H9 (cell line): Measurements from ENCODE around the gene TSC22D1. TPM values are rescaled to one million over a fixed set of nuclear protein-coding genes. Genes with fewer than 3 reads are reported as not detected.

Experiments used
- DNase-seq: peaks from one replicate; pipeline ENCODE4 v3.0.0-alpha.2; 2017
- H2AFZ ChIP-seq: one replicate; pipeline ENCODE4 v1.6.1; 2013; ENCODE audit warnings: mild to moderate bottlenecking, low read length, control low read depth, moderate library complexity
- H2AK5ac ChIP-seq: 2 replicates; pipeline ENCODE4 v1.6.1; 2013; ENCODE audit warnings: low read length, control low read depth, mixed read lengths; ENCODE audit not compliant: insufficient read length
- H2BK120ac ChIP-seq: one replicate; pipeline ENCODE4 v1.6.1; 2013; ENCODE audit warnings: low read depth, mild to moderate bottlenecking, low read length, control low read depth, inconsistent platforms; ENCODE audit not compliant: poor library complexity, severe bottlenecking
- H2BK12ac ChIP-seq: 2 replicates; pipeline ENCODE4 v1.6.1; 2013; ENCODE audit warnings: low read length, control low read depth, mixed read lengths, low read depth; ENCODE audit not compliant: insufficient read length
- H2BK15ac ChIP-seq: 2 replicates; pipeline ENCODE4 v1.6.1; 2013; ENCODE audit warnings: low read depth, low read length, control low read depth
- H2BK20ac ChIP-seq: one replicate; pipeline ENCODE4 v1.6.1; 2013; ENCODE audit warnings: low read depth, mild to moderate bottlenecking, low read length, control low read depth, inconsistent platforms; ENCODE audit not compliant: poor library complexity, severe bottlenecking
- H2BK5ac ChIP-seq: 2 replicates; pipeline ENCODE4 v1.6.1; 2013; ENCODE audit warnings: low read length, control low read depth, mixed read lengths; ENCODE audit not compliant: insufficient read length
- H3K14ac ChIP-seq: 2 replicates; pipeline ENCODE4 v1.6.1; 2013; ENCODE audit warnings: low read length, control low read depth; ENCODE audit not compliant: insufficient read depth
- H3K18ac ChIP-seq: 2 replicates; pipeline ENCODE4 v1.6.1; 2013; ENCODE audit warnings: low read depth, mild to moderate bottlenecking, mixed read lengths, low read length, control low read depth; ENCODE audit not compliant: insufficient read length
- H3K23ac ChIP-seq: 2 replicates; pipeline ENCODE4 v1.6.1; 2013; ENCODE audit warnings: low read length, control low read depth, mixed read lengths, low read depth; ENCODE audit not compliant: insufficient read length
- H3K23me2 ChIP-seq: 2 replicates; pipeline ENCODE4 v1.6.1; 2013; ENCODE audit warnings: low read depth, mild to moderate bottlenecking, mixed read lengths, low read length, control low read depth; ENCODE audit not compliant: insufficient read length, poor library complexity, severe bottlenecking
- H3K27ac ChIP-seq: 2 replicates; pipeline ENCODE4 v1.5.1; 2013; ENCODE audit warnings: low read length, control low read depth, mixed read lengths, low read depth; ENCODE audit not compliant: insufficient read length
- H3K27me3 ChIP-seq: 2 replicates; pipeline ENCODE4 v1.6.1; 2013; ENCODE audit warnings: low read length, control low read depth, inconsistent platforms; ENCODE audit not compliant: insufficient read depth
- H3K4ac ChIP-seq: 2 replicates; pipeline ENCODE4 v1.6.1; 2013; ENCODE audit warnings: low read depth, mild to moderate bottlenecking, control low read depth, inconsistent platforms, low read length, moderate library complexity
- H3K4me1 ChIP-seq: 2 replicates; pipeline ENCODE4 v1.6.1; 2013; ENCODE audit warnings: low read length, control low read depth, inconsistent platforms; ENCODE audit not compliant: insufficient read depth
- H3K4me2 ChIP-seq: 2 replicates; pipeline ENCODE4 v1.6.1; 2013; ENCODE audit warnings: low read length, control low read depth, mixed read lengths; ENCODE audit not compliant: insufficient read length, insufficient read depth
- H3K56ac ChIP-seq: 2 replicates; pipeline ENCODE4 v1.6.1; 2013; ENCODE audit warnings: low read depth, mild to moderate bottlenecking, mixed read lengths, low read length, control low read depth; ENCODE audit not compliant: insufficient read length
- H3K79me1 ChIP-seq: 2 replicates; pipeline ENCODE4 v1.6.1; 2013; ENCODE audit warnings: low read depth, mild to moderate bottlenecking, moderate library complexity, low read length, control low read depth, inconsistent platforms; ENCODE audit not compliant: insufficient read depth, poor library complexity, severe bottlenecking
- H3K79me2 ChIP-seq: 2 replicates; pipeline ENCODE4 v1.6.1; 2013; ENCODE audit warnings: low read length, control low read depth, inconsistent platforms; ENCODE audit not compliant: insufficient read depth
- H3K9ac ChIP-seq: 2 replicates; pipeline ENCODE4 v1.6.1; 2013; ENCODE audit warnings: low read length, control low read depth, mixed read lengths; ENCODE audit not compliant: insufficient read length; ENCODE audit errors: extremely low read depth
- H3K9me3 ChIP-seq: one replicate; pipeline ENCODE4 v1.6.1; 2013; ENCODE audit warnings: low read depth, low read length, inconsistent platforms; ENCODE audit not compliant: control insufficient read depth
- H3T11ph ChIP-seq: one replicate; pipeline ENCODE4 v1.6.1; 2013; ENCODE audit warnings: mild to moderate bottlenecking, low read length, control low read depth, inconsistent platforms
- H4K20me1 ChIP-seq: one replicate; pipeline ENCODE4 v1.6.1; 2013; ENCODE audit not compliant: control insufficient read depth, insufficient read length, insufficient read depth
- H4K5ac ChIP-seq: 2 replicates; pipeline ENCODE4 v1.6.1; 2013; ENCODE audit warnings: low read depth, mild to moderate bottlenecking, mixed read lengths, low read length, control low read depth; ENCODE audit not compliant: insufficient read length
- H4K8ac ChIP-seq: replicated peaks from 2 replicates; pipeline ENCODE4 v1.6.1; 2013; ENCODE audit warnings: low read length, control low read depth, mixed read lengths, low read depth; ENCODE audit not compliant: insufficient read length
- H4K91ac ChIP-seq: 2 replicates; pipeline ENCODE4 v1.6.1; 2013; ENCODE audit warnings: low read depth, mild to moderate bottlenecking, moderate library complexity, mixed read lengths, low read length, control low read depth; ENCODE audit not compliant: insufficient read length
- H3K27ac Mint-ChIP-seq, 3 experiments: 2 replicates in 2 of 3; 3 replicates in 1 of 3; pipeline ENCODE4 v1.8.0; 2020 to 2021; ENCODE audit warnings: mixed read lengths in 3 of 3, mild to moderate bottlenecking in 1 of 3, moderate library complexity in 1 of 3
- H3K27me3 Mint-ChIP-seq: 2 replicates; pipeline ENCODE4 v1.8.0; 2021; ENCODE audit warnings: low read depth, mild to moderate bottlenecking, moderate library complexity, mixed read lengths
- H3K36me3 Mint-ChIP-seq, 3 experiments: 2 replicates in 2 of 3; 3 replicates in 1 of 3; pipeline ENCODE4 v1.8.0; 2020 to 2021; ENCODE audit warnings: low read depth in 3 of 3, mixed read lengths in 3 of 3; ENCODE audit not compliant: insufficient read depth in 1 of 3
- H3K4me1 Mint-ChIP-seq, 2 experiments: 2 replicates each; pipeline ENCODE4 v1.8.0; 2020; ENCODE audit warnings: mixed read lengths in 2 of 2
- H3K4me3 Mint-ChIP-seq, 2 experiments: 2 replicates in 1 of 2; 3 replicates in 1 of 2; pipeline ENCODE4 v1.8.0; 2020 to 2021; ENCODE audit warnings: mild to moderate bottlenecking in 2 of 2, mixed read lengths in 2 of 2, moderate library complexity in 1 of 2
- H3K9me3 Mint-ChIP-seq, 2 experiments: 2 replicates in 1 of 2; 3 replicates in 1 of 2; pipeline ENCODE4 v1.8.0; 2020; ENCODE audit warnings: mild to moderate bottlenecking in 2 of 2, mixed read lengths in 2 of 2, moderate library complexity in 1 of 2
- CTCF ChIP-seq: fragments of 200-600 bp; sonication (generic); conservative IDR thresholded peaks from 3 replicates; pipeline ENCODE4 v1.8.0; 2021; ENCODE audit warnings: antibody characterized with exemption, mild to moderate bottlenecking
- WGBS: extraction: QIAGEN DNeasy Blood & Tissue Kit; methylation state at CpG from one replicate; pipeline ENCODE4 v1.1.7; 2013; ENCODE audit warnings: missing lambda C conversion rate, low lambda C conversion rate, mixed read lengths; ENCODE audit not compliant: insufficient read length; ENCODE audit errors: extremely low coverage; 5-methylcytosine and 5-hydroxymethylcytosine counted together
- total RNA-seq: library from RNA; stranded (reverse); gene quantifications from 2 replicates; pipeline ENCODE4 v1.2.1, GENCODE V29; 2021

Gene TSC22D1
- total RNA-seq, 1 experiment from 2014 or later, result 76.7 TPM

- Histone ChIP-seq H3K4me2 (no peak overlapping the region), H3K27ac (no peak overlapping the region), H3K14ac (no peak overlapping the region), H4K91ac (no peak overlapping the region), H3K27me3 (no peaks in the 10 kb centered on the region), H3K9ac (no peak overlapping the region), H3K23me2 (no peaks in the 10 kb centered on the region), H3K23ac (no peak overlapping the region), H2AK5ac (no peak overlapping the region), H4K8ac (no peak overlapping the region), H2BK5ac (no peak overlapping the region), H3K79me1 (no peaks in the 10 kb centered on the region), H3K4me1 (no peaks in the 10 kb centered on the region), H3K4ac (no peak overlapping the region), H4K5ac (no peak overlapping the region), H3K9me3 (no peaks in the 10 kb centered on the region), H4K20me1 (no peaks in the 10 kb centered on the region), H2BK15ac (no peak overlapping the region), H2BK120ac (no peak overlapping the region), H2BK20ac (no peak overlapping the region), H3K18ac (no peak overlapping the region), H2AFZ (no peak overlapping the region), H2BK12ac (no peak overlapping the region), H3T11ph (no peak overlapping the region), H3K56ac (no peak overlapping the region), H3K79me2 (no peaks in the 10 kb centered on the region)
- TF ChIP-seq CTCF, result no peak
- H3K4me1 Mint-ChIP-seq, result peaks cover 14 to 19% of the 10 kb centered on the region in 2 experiments
- no peaks in the 10 kb centered on the region for H3K27me3 Mint-ChIP-seq
- H3K36me3 Mint-ChIP-seq, result no peaks in the 10 kb centered on the region
- no CpG with 5 or more reads among the region's 5 CpGs for WGBS
- DNase-seq, result no peak
- H3K27ac Mint-ChIP-seq, result no peak overlapping the region
- no peaks in the 10 kb centered on the region for H3K9me3 Mint-ChIP-seq
- H3K4me3 Mint-ChIP-seq, result no peak overlapping the region
Observed at GRCh38 chr13:44382635-44383145, 193.4 kb downstream of the TSC22D1 start.

Other genes starting within 250 kb of the TSC22D1 start
- gene SERP2, start 202.5 kb downstream of the TSC22D1 start, total RNA-seq, result 1.8 and 2.0 TPM in 2 replicates